BLaER1 treated with 17β-estradiol and CSF1 and Interleukin-3, amounts not matched to agents 10 nM and 100 nM (cell line): ENCODE data around the gene SLC30A7.

ENCODE experiments used
- H3K27ac ChIP-seq, 11 experiments: shearing (Covaris generic); formaldehyde crosslinking; 2 replicates each; pipeline ENCODE4 v1.8.1; 2022
- H3K27me3 ChIP-seq, 11 experiments: shearing (Covaris generic); formaldehyde crosslinking; 2 replicates each; pipeline ENCODE4 v1.8.1; 2022
- H3K36me3 ChIP-seq, 11 experiments: shearing (Covaris generic); formaldehyde crosslinking; 2 replicates each; pipeline ENCODE4 v1.8.1; 2022
- H3K4me1 ChIP-seq, 10 experiments: shearing (Covaris generic); formaldehyde crosslinking; 2 replicates each; pipeline ENCODE4 v1.8.1; 2022
- H3K4me2 ChIP-seq, 11 experiments: shearing (Covaris generic); formaldehyde crosslinking; 2 replicates each; pipeline ENCODE4 v1.8.1; 2022
- H3K4me3 ChIP-seq, 10 experiments: shearing (Covaris generic); formaldehyde crosslinking; 2 replicates each; pipeline ENCODE4 v1.8.1; 2022
- H3K9ac ChIP-seq, 11 experiments: shearing (Covaris generic); formaldehyde crosslinking; 2 replicates each; pipeline ENCODE4 v1.8.1; 2022
- H3K9me3 ChIP-seq, 11 experiments: shearing (Covaris generic); formaldehyde crosslinking; replicated peaks in 1 of 11; 2 replicates each; pipeline ENCODE4 v1.8.1; 2022
- H4K20me1 ChIP-seq, 11 experiments: shearing (Covaris generic); formaldehyde crosslinking; 2 replicates each; pipeline ENCODE4 v1.8.1; 2022
- Cebpa-rat ChIP-seq, 11 experiments: shearing (Covaris generic); IDR thresholded peaks; 2 replicates each; pipeline ENCODE4 v1.8.1; 2022

The SLC30A7 gene

GRCh38 chr1:100866041-100866900 lies 29.6 kb upstream of the SLC30A7 start:
- no peak overlapping the region for H3K4me3 ChIP-seq
- no peak overlapping the region for H3K4me2 ChIP-seq
- no peaks in the 10 kb centered on the region for H3K9me3 ChIP-seq
- H3K36me3 ChIP-seq = no peaks in the 10 kb centered on the region
- no peak for TF ChIP-seq Cebpa-rat (IDR thresholded peaks at IDR 0.05)
- no peaks in the 10 kb centered on the region for H4K20me1 ChIP-seq
- no peaks in the 10 kb centered on the region for H3K4me1 ChIP-seq
- no peaks in the 10 kb centered on the region for H3K27me3 ChIP-seq
- no peak overlapping the region for H3K27ac ChIP-seq
- no peak overlapping the region for H3K9ac ChIP-seq

GRCh38 chr1:100866901-100867206 lies 29.0 kb upstream of the SLC30A7 start:
- no peaks in the 10 kb centered on the region for H3K9me3 ChIP-seq
- TF ChIP-seq Cebpa-rat (IDR thresholded peaks at IDR 0.05) = no peak
- H3K4me2 ChIP-seq = no peak overlapping the region
- no peaks in the 10 kb centered on the region for H3K4me1 ChIP-seq
- H3K4me3 ChIP-seq = no peak overlapping the region
- H3K27me3 ChIP-seq = no peaks in the 10 kb centered on the region
- H3K27ac ChIP-seq = no peak overlapping the region
- H3K36me3 ChIP-seq = no peaks in the 10 kb centered on the region
- H3K9ac ChIP-seq = no peak overlapping the region
- H4K20me1 ChIP-seq = no peaks in the 10 kb centered on the region

- H3K4me3 ChIP-seq = no peak overlapping the region
- H4K20me1 ChIP-seq = no peaks in the 10 kb centered on the region
- H3K9me3 ChIP-seq = no peaks in the 10 kb centered on the region
- 0 out of 22 replicates have a peak, but pooled peaks cover 0 to under 1% (median 0%) of the 10 kb centered on the region in 11 experiments for H3K36me3 ChIP-seq
- no peak overlapping the region for H3K4me2 ChIP-seq
- no peaks in the 10 kb centered on the region for H3K4me1 ChIP-seq
- H3K27me3 ChIP-seq = no peaks in the 10 kb centered on the region
- no peak for TF ChIP-seq Cebpa-rat (IDR thresholded peaks at IDR 0.05)
- H3K9ac ChIP-seq = no peak overlapping the region
- H3K27ac ChIP-seq = no peak overlapping the region
These were observed 27.4 kb upstream of the SLC30A7 start for GRCh38 chr1:100868364-100868995.

GRCh38 chr1:100869996-100870395 lies 25.9 kb upstream of the SLC30A7 start:
- H3K9ac ChIP-seq = no peak overlapping the region
- no peak overlapping the region for H3K4me2 ChIP-seq
- TF ChIP-seq Cebpa-rat (IDR thresholded peaks at IDR 0.05) = no peak

DNA sequence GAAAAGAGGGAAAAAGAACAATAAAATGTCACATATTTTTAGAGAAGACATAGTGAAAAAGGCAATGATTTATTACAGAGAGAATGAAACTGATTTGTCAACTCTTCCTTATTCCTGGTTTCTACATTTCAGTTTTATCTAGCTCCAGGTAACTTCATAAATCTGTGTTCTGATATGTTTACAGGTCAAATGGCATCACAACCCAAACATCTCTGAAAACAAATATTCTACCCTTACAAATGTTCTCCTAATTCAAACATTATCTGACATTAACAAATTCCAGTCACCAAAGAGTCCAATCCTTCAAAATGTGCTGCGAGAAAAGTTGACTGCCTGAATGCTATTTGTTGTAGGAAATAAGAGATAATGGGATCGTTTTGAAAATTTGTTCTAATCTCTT lies 21.5 kb upstream of the SLC30A7 start:
- TF ChIP-seq Cebpa-rat (IDR thresholded peaks at IDR 0.05) = no peak
- no peaks in the 10 kb centered on the region for H3K9me3 ChIP-seq
- H3K4me1 ChIP-seq = no peaks in the 10 kb centered on the region
- H3K9ac ChIP-seq = no peak overlapping the region
- H3K36me3 ChIP-seq = peaks cover 0 to 40% (median 8%) of the 10 kb centered on the region in 11 experiments; a peak in 11 of 22 replicates
- no peak overlapping the region for H3K27ac ChIP-seq
- H3K27me3 ChIP-seq = no peaks in the 10 kb centered on the region
- H3K4me2 ChIP-seq = no peak overlapping the region
- no peak overlapping the region for H3K4me3 ChIP-seq
- H4K20me1 ChIP-seq = no peaks in the 10 kb centered on the region

More at GRCh38 chr1:100869996-100870395, 25.9 kb upstream of the SLC30A7 start:
- Histone ChIP-seq H3K27ac (no peak overlapping the region), H3K4me3 (no peak overlapping the region), H3K9me3 (no peaks in the 10 kb centered on the region), H3K27me3 (no peaks in the 10 kb centered on the region), H3K4me1 (no peaks in the 10 kb centered on the region), H3K36me3 (peaks cover 0 to 7% (median 0%) of the 10 kb centered on the region in 11 experiments; a peak in 2 of 22 replicates), H4K20me1 (no peaks in the 10 kb centered on the region)

GRCh38 chr1:100875228-100875627 lies 20.7 kb upstream of the SLC30A7 start:
- Histone ChIP-seq H3K27ac (no peak overlapping the region), H3K4me3 (no peak overlapping the region), H3K4me2 (no peak overlapping the region), H3K9me3 (no peaks in the 10 kb centered on the region), H3K4me1 (no peaks in the 10 kb centered on the region), H3K9ac (no peak overlapping the region), H4K20me1 (no peaks in the 10 kb centered on the region), H3K27me3 (no peaks in the 10 kb centered on the region), H3K36me3 (peaks cover 0 to 40% (median 8%) of the 10 kb centered on the region in 11 experiments; a peak in 11 of 22 replicates)
- no peak for TF ChIP-seq Cebpa-rat (IDR thresholded peaks at IDR 0.05)

DNA sequence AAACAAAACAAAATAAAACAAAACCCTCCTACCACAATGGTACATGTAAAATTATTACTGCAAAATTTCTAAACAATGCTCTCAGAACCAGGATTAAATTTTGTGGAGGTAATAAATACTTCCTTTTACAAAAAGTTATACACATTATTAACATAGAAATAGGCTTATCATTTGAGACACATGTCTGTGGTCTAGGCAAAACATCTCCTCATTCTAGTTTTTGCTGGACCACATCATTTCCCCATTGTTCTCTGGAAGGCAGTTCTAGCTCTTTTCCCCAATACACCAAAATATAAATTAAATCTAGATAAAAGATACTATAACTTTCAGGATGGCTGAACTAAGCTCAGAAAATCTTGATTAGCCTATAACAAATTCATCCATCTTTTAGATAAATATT lies 19.6 kb upstream of the SLC30A7 start:
- Histone ChIP-seq H3K9ac (no peak overlapping the region), H3K27ac (no peak overlapping the region), H3K27me3 (no peaks in the 10 kb centered on the region), H3K4me1 (no peaks in the 10 kb centered on the region), H3K36me3 (peaks cover 0 to 40% (median 8%) of the 10 kb centered on the region in 11 experiments; a peak in 11 of 22 replicates), H3K9me3 (no peaks in the 10 kb centered on the region), H3K4me2 (no peak overlapping the region), H4K20me1 (no peaks in the 10 kb centered on the region), H3K4me3 (no peak overlapping the region)
- TF ChIP-seq Cebpa-rat (IDR thresholded peaks at IDR 0.05) = no peak

- H3K27me3 ChIP-seq = no peaks in the 10 kb centered on the region
- H3K9me3 ChIP-seq = no peaks in the 10 kb centered on the region
- no peak overlapping the region for H3K27ac ChIP-seq
- H4K20me1 ChIP-seq = no peaks in the 10 kb centered on the region
- H3K9ac ChIP-seq = no peak overlapping the region
- TF ChIP-seq Cebpa-rat (IDR thresholded peaks at IDR 0.05) = no peak
- no peak overlapping the region for H3K4me2 ChIP-seq
- H3K4me3 ChIP-seq = no peak overlapping the region
- H3K36me3 ChIP-seq = peaks cover 0 to 33% (median 8%) of the 10 kb centered on the region in 11 experiments; a peak in 11 of 22 replicates
- H3K4me1 ChIP-seq = peaks cover 0 to 23% (median 14%) of the 10 kb centered on the region in 10 experiments; a peak in 14 of 20 replicates
These were observed 16.5 kb upstream of the SLC30A7 start for GRCh38 chr1:100879422-100879821.

GRCh38 chr1:100881687-100882086 lies 14.2 kb upstream of the SLC30A7 start:
- Histone ChIP-seq H3K9ac (no peak overlapping the region), H3K9me3 (no peaks in the 10 kb centered on the region), H3K4me2 (no peak overlapping the region), H3K4me1 (peaks cover 0 to 23% (median 14%) of the 10 kb centered on the region in 10 experiments; a peak in 14 of 20 replicates), H4K20me1 (no peaks in the 10 kb centered on the region), H3K27ac (no peak overlapping the region), H3K27me3 (no peaks in the 10 kb centered on the region), H3K36me3 (peaks cover 0 to 20% (median 9%) of the 10 kb centered on the region in 11 experiments; a peak in 12 of 22 replicates), H3K4me3 (no peak overlapping the region)
- no peak for TF ChIP-seq Cebpa-rat (IDR thresholded peaks at IDR 0.05)
